Rectal smooth muscle tissue (tissue), 1 donor: Measurements from ENCODE around the gene GALNT13.

Source experiments
- H3K27ac ChIP-seq: one replicate; pipeline ENCODE4 v1.7.0; 2013; ENCODE audit warnings: low read depth, low read length, inconsistent platforms
- H3K27me3 ChIP-seq: one replicate; pipeline ENCODE4 v1.7.0; 2013; ENCODE audit warnings: low read length; ENCODE audit not compliant: control insufficient read depth, insufficient read depth
- H3K36me3 ChIP-seq: one replicate; pipeline ENCODE4 v1.7.0; 2013; ENCODE audit warnings: low read length; ENCODE audit not compliant: control insufficient read depth, insufficient read depth
- H3K4me1 ChIP-seq: one replicate; pipeline ENCODE4 v1.7.0; 2013; ENCODE audit warnings: low read length; ENCODE audit not compliant: control insufficient read depth, insufficient read depth
- H3K4me3 ChIP-seq: one replicate; pipeline ENCODE4 v1.7.0; 2013; ENCODE audit warnings: low read length
- H3K9ac ChIP-seq: one replicate; pipeline ENCODE4 v1.7.0; 2013; ENCODE audit warnings: low read length

GALNT13 gene

GRCh38 chr2:154158101-154158500 lies 286.4 kb downstream of the GALNT13 start:
- Histone ChIP-seq H3K9ac (no peak overlapping the region), H3K27me3 (no peaks in the 10 kb centered on the region), H3K27ac (no peak overlapping the region)

GRCh38 chr2:154161286-154161685 lies 289.6 kb downstream of the GALNT13 start:
- no peak overlapping the region for H3K9ac ChIP-seq
- H3K4me1 ChIP-seq: no peaks in the 10 kb centered on the region
- no peaks in the 10 kb centered on the region for H3K36me3 ChIP-seq
- no peak overlapping the region for H3K27ac ChIP-seq
- no peaks in the 10 kb centered on the region for H3K27me3 ChIP-seq
- no peak overlapping the region for H3K4me3 ChIP-seq

More at GRCh38 chr2:154158101-154158500, 286.4 kb downstream of the GALNT13 start:
- Histone ChIP-seq H3K4me1 (no peaks in the 10 kb centered on the region), H3K36me3 (no peaks in the 10 kb centered on the region), H3K4me3 (no peak overlapping the region)

GRCh38 chr2:154170400-154170799 lies 298.7 kb downstream of the GALNT13 start:
- H3K27ac ChIP-seq: no peak overlapping the region
- H3K4me3 ChIP-seq: no peak overlapping the region
- no peaks in the 10 kb centered on the region for H3K27me3 ChIP-seq
- no peaks in the 10 kb centered on the region for H3K4me1 ChIP-seq
- no peaks in the 10 kb centered on the region for H3K36me3 ChIP-seq
- no peak overlapping the region for H3K9ac ChIP-seq

- H3K4me1 ChIP-seq: no peaks in the 10 kb centered on the region
- no peak overlapping the region for H3K9ac ChIP-seq
- H3K27me3 ChIP-seq: no peaks in the 10 kb centered on the region
- H3K4me3 ChIP-seq: no peak overlapping the region
- H3K27ac ChIP-seq: no peak overlapping the region
- no peaks in the 10 kb centered on the region for H3K36me3 ChIP-seq
Measured at GRCh38 chr2:154173164-154173563, 301.4 kb downstream of the GALNT13 start.

GRCh38 chr2:154173919-154174318 lies 302.2 kb downstream of the GALNT13 start:
- Histone ChIP-seq H3K27me3 (no peaks in the 10 kb centered on the region), H3K36me3 (no peaks in the 10 kb centered on the region), H3K4me3 (no peak overlapping the region), H3K4me1 (no peaks in the 10 kb centered on the region), H3K9ac (no peak overlapping the region), H3K27ac (no peak overlapping the region)

- H3K4me3 ChIP-seq: no peak overlapping the region
- H3K27ac ChIP-seq: no peak overlapping the region
- H3K9ac ChIP-seq: no peak overlapping the region
- H3K4me1 ChIP-seq: no peaks in the 10 kb centered on the region
- no peaks in the 10 kb centered on the region for H3K36me3 ChIP-seq
- H3K27me3 ChIP-seq: no peaks in the 10 kb centered on the region
Measured at GRCh38 chr2:154182008-154182407, 310.3 kb downstream of the GALNT13 start.

GRCh38 chr2:154187948-154188347 lies 316.2 kb downstream of the GALNT13 start:
- H3K4me3 ChIP-seq: no peak overlapping the region
- H3K36me3 ChIP-seq: no peaks in the 10 kb centered on the region
- no peaks in the 10 kb centered on the region for H3K4me1 ChIP-seq
- H3K9ac ChIP-seq: no peak overlapping the region
- no peak overlapping the region for H3K27ac ChIP-seq
- H3K27me3 ChIP-seq: no peaks in the 10 kb centered on the region

GRCh38 chr2:154189953-154190352 lies 318.2 kb downstream of the GALNT13 start:
- H3K27me3 ChIP-seq: no peaks in the 10 kb centered on the region
- no peak overlapping the region for H3K27ac ChIP-seq

GRCh38 chr2:154193246-154193645 lies 321.5 kb downstream of the GALNT13 start:
- H3K4me1 ChIP-seq: no peaks in the 10 kb centered on the region
- no peaks in the 10 kb centered on the region for H3K36me3 ChIP-seq
- no peak overlapping the region for H3K9ac ChIP-seq
- no peaks in the 10 kb centered on the region for H3K27me3 ChIP-seq
- no peak overlapping the region for H3K27ac ChIP-seq
- no peak overlapping the region for H3K4me3 ChIP-seq

More at GRCh38 chr2:154189953-154190352, 318.2 kb downstream of the GALNT13 start:
- H3K4me1 ChIP-seq: no peaks in the 10 kb centered on the region
- H3K9ac ChIP-seq: no peak overlapping the region
- no peaks in the 10 kb centered on the region for H3K36me3 ChIP-seq
- no peak overlapping the region for H3K4me3 ChIP-seq

GRCh38 chr2:154194909-154195643 lies 323.4 kb downstream of the GALNT13 start:
- no peaks in the 10 kb centered on the region for H3K36me3 ChIP-seq
- no peak overlapping the region for H3K4me3 ChIP-seq
- no peak overlapping the region for H3K27ac ChIP-seq
- H3K27me3 ChIP-seq: no peaks in the 10 kb centered on the region
- H3K9ac ChIP-seq: no peak overlapping the region
- H3K4me1 ChIP-seq: no peaks in the 10 kb centered on the region

GRCh38 chr2:154195644-154196195 lies 324.0 kb downstream of the GALNT13 start:
- no peaks in the 10 kb centered on the region for H3K4me1 ChIP-seq
- H3K36me3 ChIP-seq: no peaks in the 10 kb centered on the region
- H3K27ac ChIP-seq: no peak overlapping the region
- no peak overlapping the region for H3K9ac ChIP-seq
- H3K27me3 ChIP-seq: no peaks in the 10 kb centered on the region
- no peak overlapping the region for H3K4me3 ChIP-seq

GRCh38 chr2:154198866-154199265 lies 327.1 kb downstream of the GALNT13 start:
- H3K36me3 ChIP-seq: no peaks in the 10 kb centered on the region
- no peaks in the 10 kb centered on the region for H3K27me3 ChIP-seq
- H3K4me1 ChIP-seq: no peaks in the 10 kb centered on the region
- H3K9ac ChIP-seq: no peak overlapping the region
- no peak overlapping the region for H3K27ac ChIP-seq
- H3K4me3 ChIP-seq: no peak overlapping the region

- Histone ChIP-seq H3K27ac (no peak overlapping the region), H3K27me3 (no peaks in the 10 kb centered on the region), H3K36me3 (no peaks in the 10 kb centered on the region), H3K9ac (no peak overlapping the region), H3K4me1 (no peaks in the 10 kb centered on the region), H3K4me3 (no peak overlapping the region)
Measured at GRCh38 chr2:154203206-154203605, 331.5 kb downstream of the GALNT13 start.
